GM08714 (cell line): ENCODE measurements around the gene PDE4B.

Experiments
- H3K4me3 ChIP-seq: fragments of 200-500 bp; sonication (Bioruptor generic); 2 replicates; pipeline ENCODE4 v1.5.1; 2014; ENCODE audit warnings: mild to moderate bottlenecking, low read length, inconsistent platforms
- ZNF274 ChIP-seq: IDR thresholded peaks from 2 replicates; pipeline ENCODE4 v1.6.1; 2012; ENCODE audit warnings: mild to moderate bottlenecking, low read depth, low read length

The PDE4B gene

DNA sequence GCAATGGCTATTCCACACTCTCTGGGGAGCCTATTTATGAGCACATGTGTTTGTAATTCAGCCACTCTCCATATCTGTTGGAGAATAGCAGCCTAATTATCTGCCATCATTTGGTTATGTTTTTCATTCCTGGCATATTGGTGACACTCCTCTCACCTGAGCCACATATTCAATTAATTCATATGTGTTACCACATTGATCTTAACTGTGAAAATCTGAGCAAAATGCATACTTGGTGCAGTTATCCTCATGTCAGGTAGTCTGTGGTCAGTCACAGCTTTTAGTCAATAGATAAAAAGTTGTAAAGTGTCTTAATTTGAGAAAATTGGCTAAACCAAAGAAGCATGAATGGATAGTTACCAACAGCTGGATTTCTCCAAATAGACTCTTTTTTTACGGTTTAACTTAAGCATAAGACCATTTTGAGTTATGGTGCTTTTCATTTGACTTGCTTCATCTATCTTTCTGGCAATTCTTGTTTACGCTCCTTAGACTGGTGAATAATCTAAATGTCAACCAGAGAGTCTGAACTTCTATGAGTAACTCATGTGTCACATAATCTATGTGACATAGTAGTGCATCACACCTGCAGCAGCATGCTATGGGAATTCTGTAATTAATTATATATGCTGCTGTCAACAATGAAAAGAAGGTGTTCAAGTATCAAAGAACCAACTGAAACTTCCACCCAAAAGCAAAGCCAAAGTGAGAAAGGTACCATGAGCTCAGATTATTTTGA lies 553.5 kb downstream of the PDE4B start:
- TF ChIP-seq ZNF274 = no peak
- H3K4me3 ChIP-seq = no peak overlapping the region

DNA sequence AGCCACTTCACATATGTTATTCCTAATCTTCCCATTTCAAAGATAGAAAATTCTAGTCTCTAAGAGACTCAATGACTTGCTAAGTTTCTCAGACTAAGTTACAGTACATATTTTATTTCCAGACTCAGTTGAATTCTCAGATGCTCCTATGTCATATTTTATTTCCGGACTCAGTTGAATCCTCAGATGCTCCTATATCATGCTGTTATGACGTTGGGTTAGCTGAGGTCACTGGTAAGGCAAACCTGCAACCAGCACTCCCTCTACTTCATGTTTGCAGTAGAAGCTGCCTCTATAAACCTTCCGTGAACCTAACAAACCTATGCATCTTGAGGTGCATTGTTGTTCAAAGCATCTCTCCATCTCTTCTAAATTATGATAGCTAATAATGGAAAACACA lies 554.2 kb downstream of the PDE4B start:
- no peak overlapping the region for H3K4me3 ChIP-seq
- TF ChIP-seq ZNF274 = no peak

DNA sequence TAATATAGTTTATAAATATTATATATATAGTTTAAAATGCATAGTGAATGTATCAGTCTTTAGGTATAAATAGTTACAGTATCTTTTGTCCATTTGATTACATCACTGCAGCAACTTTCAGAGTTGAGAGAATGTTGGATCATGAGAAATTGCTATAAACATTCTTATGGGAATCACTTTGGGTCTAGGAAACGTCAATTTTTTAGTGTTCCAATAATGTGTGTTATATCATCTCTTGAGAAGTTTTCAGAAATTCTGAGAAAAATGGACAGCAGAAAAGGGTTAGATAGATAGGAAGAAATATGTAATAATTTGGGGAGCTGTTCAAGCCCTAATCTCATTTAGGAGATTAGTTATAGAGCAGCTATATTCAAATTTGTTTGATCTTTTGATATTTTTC lies 556.1 kb downstream of the PDE4B start:
- no peak for TF ChIP-seq ZNF274
- no peak overlapping the region for H3K4me3 ChIP-seq

GRCh38 chr1:66349242-66349641 lies 556.5 kb downstream of the PDE4B start:
- no peak overlapping the region; the same call in 1 of the 2 replicates for H3K4me3 ChIP-seq
- no peak for TF ChIP-seq ZNF274

DNA sequence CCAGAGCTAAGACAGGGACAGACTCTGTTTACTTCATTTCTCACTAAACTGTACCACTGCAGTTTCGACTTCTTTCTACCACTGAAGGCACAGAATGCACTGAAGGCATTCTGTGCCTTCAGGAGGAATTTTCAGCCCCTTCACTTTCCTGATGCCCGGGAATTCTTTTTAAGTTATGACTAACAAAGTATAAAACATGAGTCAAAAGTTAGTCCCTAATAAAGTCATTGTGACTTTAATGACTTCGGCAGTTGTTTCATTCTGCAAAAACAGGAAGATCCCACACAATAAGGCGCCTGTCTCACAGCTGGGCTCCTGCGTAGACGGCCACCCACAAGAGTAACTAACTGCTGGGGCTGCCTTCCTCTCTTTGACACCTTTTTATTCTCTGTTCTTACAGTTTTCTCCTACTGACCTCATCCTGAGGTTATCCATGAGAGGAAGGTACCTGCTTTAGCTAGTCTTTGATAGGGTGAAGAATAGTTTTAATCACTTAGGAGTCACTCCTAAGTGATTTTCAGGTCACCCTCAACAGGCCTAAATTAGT lies 557.4 kb downstream of the PDE4B start:
- no peak for TF ChIP-seq ZNF274
- peak overlapping the region; percentile 50 for H3K4me3 ChIP-seq

DNA sequence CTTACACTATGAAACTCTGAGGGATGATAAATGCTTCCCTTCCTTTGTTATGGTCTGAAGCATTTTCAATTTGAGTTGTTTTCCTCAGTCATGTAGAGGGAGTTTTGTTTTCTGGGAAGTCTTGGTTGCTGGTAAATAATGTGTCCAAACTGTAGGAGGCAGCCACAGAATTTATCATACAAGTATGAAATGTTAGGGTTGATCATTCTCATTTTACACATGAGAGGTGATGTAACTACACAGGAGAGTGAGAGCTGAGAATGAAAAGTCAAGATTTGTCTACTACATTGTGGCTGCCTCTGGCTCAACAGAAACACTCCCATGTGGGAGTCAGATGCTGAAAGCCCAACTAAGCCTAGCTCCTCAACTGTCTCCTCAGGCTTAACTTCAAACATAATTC lies 558.8 kb downstream of the PDE4B start:
- no peak overlapping the region; the same call in 1 of the 2 replicates for H3K4me3 ChIP-seq
- no peak for TF ChIP-seq ZNF274

DNA sequence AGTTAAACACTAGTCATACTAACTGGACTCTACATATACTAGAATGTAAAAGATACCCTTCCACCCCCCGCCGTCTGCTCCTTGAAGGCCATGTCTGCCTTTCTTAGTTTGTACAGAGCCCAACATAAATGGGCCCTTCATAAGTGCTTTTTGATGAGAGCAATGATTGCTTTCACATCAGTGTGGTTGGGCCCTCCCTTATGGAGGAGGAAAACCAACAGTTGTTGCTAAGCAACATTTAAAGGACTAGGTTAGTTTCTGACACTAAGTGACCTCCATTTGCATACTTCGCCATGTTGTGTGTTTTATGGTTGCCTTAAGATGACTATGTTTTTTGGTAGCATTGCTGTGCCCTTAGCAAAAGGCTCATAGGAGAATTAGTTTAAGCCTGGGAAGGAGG lies 559.2 kb downstream of the PDE4B start:
- no peak overlapping the region; the same call in 1 of the 2 replicates for H3K4me3 ChIP-seq
- no peak for TF ChIP-seq ZNF274

DNA sequence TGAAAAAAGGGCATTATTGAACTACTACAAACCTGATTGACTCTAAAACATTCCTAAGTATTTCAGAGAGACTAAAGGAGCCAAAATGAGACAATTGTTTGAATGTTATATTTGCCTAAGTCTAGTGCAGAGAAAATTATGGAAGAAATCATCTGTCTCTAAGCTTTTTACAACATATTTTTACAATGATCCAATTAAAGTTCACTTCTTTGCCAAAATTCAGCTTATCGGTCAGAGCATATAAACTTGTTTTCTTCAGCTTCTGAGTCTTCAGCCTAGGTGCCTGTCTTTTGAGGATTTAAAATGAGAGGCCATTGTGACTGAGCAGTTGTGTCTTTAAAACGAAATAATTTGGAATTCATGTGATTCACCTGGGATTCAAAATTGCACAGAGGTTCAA lies 560.1 kb downstream of the PDE4B start:
- H3K4me3 ChIP-seq = no peak overlapping the region
- TF ChIP-seq ZNF274 = no peak

DNA sequence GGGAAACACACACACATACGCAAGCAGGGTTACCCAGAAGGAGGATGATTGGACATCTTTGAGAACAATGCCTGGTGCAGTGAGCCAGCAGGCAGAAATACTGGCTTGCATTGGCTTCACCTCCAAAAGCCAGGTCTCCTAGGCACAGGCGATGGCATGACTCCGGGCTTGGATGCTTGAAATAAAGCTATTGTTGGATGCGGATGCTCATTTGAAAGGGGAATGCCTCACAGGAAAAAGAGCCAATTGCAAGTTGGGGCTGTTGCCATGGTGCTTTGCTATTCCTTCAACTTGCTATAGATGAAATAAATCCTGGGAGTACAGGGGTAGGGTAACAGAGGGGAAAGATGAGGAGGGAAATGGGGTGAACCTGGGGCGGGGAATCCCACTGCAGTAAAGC lies 560.6 kb downstream of the PDE4B start:
- no peak overlapping the region for H3K4me3 ChIP-seq
- TF ChIP-seq ZNF274 = no peak

- no peak for TF ChIP-seq ZNF274
- H3K4me3 ChIP-seq = no peak overlapping the region
Observed at GRCh38 chr1:66354311-66355201, 561.9 kb downstream of the PDE4B start.

- no peak overlapping the region for H3K4me3 ChIP-seq
- TF ChIP-seq ZNF274 = no peak
Observed at GRCh38 chr1:66355756-66356155, 563.1 kb downstream of the PDE4B start.

DNA sequence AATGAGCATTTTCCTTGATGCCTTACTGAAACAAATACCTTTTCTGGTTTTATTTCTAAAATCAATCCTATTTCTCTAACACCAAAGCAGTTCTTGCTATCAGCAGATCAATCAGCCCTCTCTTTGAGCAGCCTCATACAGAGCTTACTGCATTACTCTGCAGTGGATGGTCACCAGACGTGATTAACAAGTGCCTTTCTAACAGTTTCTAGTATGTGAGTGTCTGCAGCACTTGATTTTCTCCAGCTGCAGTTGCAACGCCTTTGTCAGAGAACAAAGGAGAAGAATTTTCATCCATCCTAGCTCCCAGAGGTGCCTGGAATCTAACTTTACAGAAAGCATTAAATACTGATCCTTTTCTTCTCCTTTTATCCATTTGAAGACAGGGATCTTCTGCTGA lies 563.9 kb downstream of the PDE4B start:
- no peak overlapping the region for H3K4me3 ChIP-seq
- TF ChIP-seq ZNF274 = no peak

DNA sequence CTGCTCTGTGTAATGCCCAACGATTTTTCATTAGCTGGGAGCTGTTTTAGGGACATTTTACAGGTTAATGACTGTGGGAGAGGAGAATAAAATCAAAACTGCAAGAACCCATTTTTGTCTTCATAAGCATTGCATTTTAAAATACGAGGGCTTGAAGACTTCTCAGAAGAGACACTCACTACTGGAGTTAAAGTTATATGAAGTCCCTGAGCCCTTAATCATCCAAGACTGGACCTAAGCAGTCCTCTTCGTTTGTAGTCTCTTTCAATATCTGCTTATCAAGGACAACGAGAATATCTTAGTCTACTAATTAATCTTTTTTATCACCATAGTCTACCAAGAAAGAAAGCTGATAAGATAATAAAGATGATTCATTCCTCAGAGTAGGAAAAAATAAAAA lies 564.3 kb downstream of the PDE4B start:
- H3K4me3 ChIP-seq = no peak overlapping the region
- no peak for TF ChIP-seq ZNF274

- no peak for TF ChIP-seq ZNF274
- no peak overlapping the region for H3K4me3 ChIP-seq
Observed at GRCh38 chr1:66357478-66358197, 564.9 kb downstream of the PDE4B start.
